HepG2 (cell line): ENCODE results near the gene NDUFAF8. TPM values are rescaled to one million over a fixed set of nuclear protein-coding genes. Genes with fewer than 3 reads are reported as not detected.

ENCODE experiments used
- ATAC-seq: fragments of 200-7000 bp; cut with Tn5 transposase; 3 replicates; pipeline ENCODE4 v1.9.1; 2020; ENCODE audit warnings: mild to moderate bottlenecking, moderate library complexity
- BruUV-seq: library from RNA; stranded (reverse); fragments of 400-500 nt; replicated peaks from 2 replicates; lab custom pipeline; 2021; lab: Mats Ljungman, UMichigan
- CTCF ChIA-PET: fragments of 300-600 bp; formaldehyde crosslinking; extraction: SDS; loops from one replicate; lab custom pipeline; 2021; ENCODE audit warnings: low total read pairs, inconsistent platforms, low intra/inter-chr PET ratio; lab: Yijun Ruan, JAX
- POLR2A ChIA-PET: fragments of 350-600 bp; sonication (Branson Sonifier 250); formaldehyde crosslinking; loops from one replicate; lab custom pipeline; 2020; ENCODE audit warnings: antibody characterized with exemption, inconsistent platforms; lab: Yijun Ruan, JAX
- DNase-seq: peaks from one replicate; pipeline ENCODE4 v3.0.0-alpha.2; 2015; ENCODE audit warnings: low spot score
- FAIRE-seq: peaks from 3 replicates; lab custom pipeline; 2011; peaks lifted over from hg19 to GRCh38; lab: Jason Lieb, UNC
- H2AFZ ChIP-seq: one replicate; pipeline ENCODE4 v1.6.1; 2011; ENCODE audit warnings: low read length, inconsistent platforms
- H3K27ac ChIP-seq: fragments of 300-600 bp; 3 replicates; pipeline ENCODE4 v1.8.0; 2011; ENCODE audit warnings: mixed run types, mild to moderate bottlenecking, mixed read lengths, low read length, inconsistent platforms; ENCODE audit not compliant: insufficient read depth; ENCODE audit errors: extremely low read length
- H3K27me3 ChIP-seq, 2 experiments: fragments of 200-600 bp in 1 of 2; 2 replicates in 1 of 2; 3 replicates in 1 of 2; pipeline versions ENCODE4 v1.6.0 to v1.8.0; 2011; ENCODE audit warnings: low read length in 2 of 2, mild to moderate bottlenecking in 2 of 2, moderate library complexity in 2 of 2, inconsistent platforms in 1 of 2; ENCODE audit not compliant: insufficient read depth in 2 of 2, control insufficient read depth in 1 of 2
- H3K36me3 ChIP-seq, 2 experiments: fragments of 200-600 bp in 1 of 2; replicated peaks in 1 of 2; 2 replicates in 1 of 2; 3 replicates in 1 of 2; pipeline versions ENCODE4 v1.5.1 to v1.8.0; 2011; ENCODE audit warnings: low read length in 2 of 2, inconsistent platforms in 1 of 2; ENCODE audit not compliant: insufficient read depth in 2 of 2, control insufficient read depth in 1 of 2
- H3K4me1 ChIP-seq: 2 replicates; pipeline ENCODE4 v1.5.1; 2012; ENCODE audit warnings: low read length, inconsistent platforms; ENCODE audit not compliant: insufficient read depth
- H3K4me2 ChIP-seq: 2 replicates; pipeline ENCODE4 v1.6.0; 2011; ENCODE audit warnings: low read depth, low read length, inconsistent platforms
- H3K4me3 ChIP-seq, 3 experiments: fragments of 200-600 bp in 1 of 3; sonication (generic), shearing (Covaris generic) in 1 of 3; replicated peaks in 1 of 3; 2 replicates each; pipeline ENCODE4 v1.5.1; 2011 to 2016; ENCODE audit warnings: low read length in 3 of 3, inconsistent platforms in 2 of 3, low read depth in 2 of 3, mild to moderate bottlenecking in 2 of 3, control low read depth in 1 of 3, mixed read lengths in 1 of 3; ENCODE audit not compliant: insufficient read depth in 1 of 3
- H3K79me2 ChIP-seq: one replicate; pipeline ENCODE4 v1.6.1; 2011; ENCODE audit warnings: low read length, inconsistent platforms; ENCODE audit not compliant: insufficient read depth
- H3K9ac ChIP-seq: 2 replicates; pipeline ENCODE4 v1.6.0; 2011; ENCODE audit warnings: mild to moderate bottlenecking, low read depth, low read length, inconsistent platforms; ENCODE audit not compliant: insufficient read depth
- H3K9me3 ChIP-seq: 2 replicates; pipeline ENCODE4 v1.5.1; 2012; ENCODE audit warnings: mild to moderate bottlenecking, low read length
- H4K20me1 ChIP-seq: 2 replicates; pipeline ENCODE4 v1.6.0; 2011; ENCODE audit warnings: inconsistent platforms, mild to moderate bottlenecking, low read length, moderate library complexity; ENCODE audit not compliant: insufficient read depth
- BHLHE40 ChIP-seq: IDR thresholded peaks from 2 replicates; pipeline ENCODE4 v1.6.1; 2011; ENCODE audit warnings: low read length, improper control_type of control experiment
- ERF ChIP-seq: IDR thresholded peaks from 2 replicates; pipeline ENCODE4 v1.6.1; 2018; ENCODE audit warnings: missing biosample characterization, missing genetic modification reagents
- NFKBIZ ChIP-seq: IDR thresholded peaks from 2 replicates; pipeline ENCODE4 v1.6.1; 2018; ENCODE audit warnings: missing genetic modification reagents, missing compliant biosample characterization
- NR0B2 ChIP-seq: sonication (generic); formaldehyde crosslinking; IDR thresholded peaks from 2 replicates; pipeline ENCODE4 v1.4.0; 2020; ENCODE audit warnings: mild to moderate bottlenecking, missing genetic modification reagents
- SIN3A ChIP-seq: IDR thresholded peaks from 2 replicates; pipeline ENCODE4 v1.6.1; 2011; ENCODE audit warnings: low read depth, mild to moderate bottlenecking, control low read depth, low read length, borderline replicate concordance
- XRCC5 ChIP-seq: fragments of 200-400 bp; formaldehyde crosslinking; optimal IDR thresholded peaks from 2 replicates; pipeline ENCODE3; 2017; ENCODE audit warnings: mild to moderate bottlenecking, low read length
- ZNF275 ChIP-seq: sonication (generic); formaldehyde crosslinking; IDR thresholded peaks from 2 replicates; pipeline ENCODE4 v1.8.0; 2022; ENCODE audit warnings: missing genetic modification reagents, mild to moderate bottlenecking, inconsistent platforms, borderline replicate concordance
- ZNF331 ChIP-seq: sonication (generic); formaldehyde crosslinking; IDR thresholded peaks from 2 replicates; pipeline ENCODE4 v1.4.0; 2020; ENCODE audit warnings: missing genetic modification reagents
- ZNF576 ChIP-seq: sonication (generic); formaldehyde crosslinking; IDR thresholded peaks from 2 replicates; pipeline ENCODE4 v1.4.0; 2020; ENCODE audit warnings: mild to moderate bottlenecking, missing genetic modification reagents
- ZNF615 ChIP-seq: sonication (generic); formaldehyde crosslinking; IDR thresholded peaks from 2 replicates; pipeline ENCODE4 v1.5.0; 2020; ENCODE audit warnings: mild to moderate bottlenecking, missing genetic modification reagents, borderline replicate concordance
- ZNF629 ChIP-seq: sonication (generic); formaldehyde crosslinking; conservative IDR thresholded peaks from 2 replicates; pipeline ENCODE4 v1.5.0; 2020; ENCODE audit warnings: missing genetic modification reagents
- ZNF687 ChIP-seq: sonication (generic); formaldehyde crosslinking; IDR thresholded peaks from 2 replicates; pipeline ENCODE4 v1.5.1; 2020; ENCODE audit warnings: mild to moderate bottlenecking, missing genetic modification reagents, moderate library complexity
- ZNF792 ChIP-seq: IDR thresholded peaks from 2 replicates; pipeline ENCODE4 v1.6.1; 2016
- ZSCAN31 ChIP-seq: sonication (generic); formaldehyde crosslinking; IDR thresholded peaks from 2 replicates; pipeline ENCODE4 v1.5.0; 2020; ENCODE audit warnings: low read depth, mild to moderate bottlenecking, missing genetic modification reagents
- WGBS: methylation state at CpG from one replicate; pipeline ENCODE4 v1.1.6; 2017; ENCODE audit warnings: low lambda C conversion rate; 5-methylcytosine and 5-hydroxymethylcytosine counted together
- in situ Hi-C: cut with HindIII; loops from 2 replicates; pipeline ENCODE4 v1.10.0; 2017; ENCODE audit warnings: low pct_unique_long_range_greater_than_20kb; ENCODE audit not compliant: extremely low pct_ligation_motif_present
- intact Hi-C: fragments of 100-400 bp; cut with micrococcal nuclease; formaldehyde crosslinking; loops from one replicate; pipeline ENCODE4 v1.10.0; 2022; ENCODE audit not compliant: unreplicated experiment
- polyA plus RNA-seq, 8 experiments: library from polyadenylated mRNA; depleted of rRNA in 3 of 8; stranded (reverse) in 7 of 8; unstranded in 1 of 8; fragments of >200 nt; fragmentation: Illumina TruSeq in 4 of 8; extraction: Trizol in 4 of 8; gene quantifications; 2 replicates each; pipeline versions ENCODE4 v1.2.1 to v1.2.3, GENCODE V29; 2011 to 2016; ENCODE audit warnings: low read depth in 4 of 8, missing spikeins in 1 of 8, mixed read lengths in 1 of 8; ENCODE audit not compliant: insufficient read depth in 1 of 8
- total RNA-seq, 5 experiments: library from RNA; depleted of rRNA; stranded (reverse); fragments of >200 nt; fragmentation: Illumina TruSeq; extraction: Trizol; gene quantifications; 2 replicates each; pipeline ENCODE4 v1.2.3, GENCODE V29; 2016; ENCODE audit warnings: low read depth in 1 of 5
- TF ChIP-seq, protein P1 (sequence below): sonication (generic); formaldehyde crosslinking; IDR thresholded peaks from 2 replicates; pipeline ENCODE4 v1.4.0; 2020; ENCODE audit warnings: missing genetic modification reagents

Gene NDUFAF8
- total and polyA plus RNA-seq, 2 of the 13 experiments (the other 11 are each of a cell fraction or from before 2014, with no cell fraction given) = 75.6 to 233 TPM

DNA sequence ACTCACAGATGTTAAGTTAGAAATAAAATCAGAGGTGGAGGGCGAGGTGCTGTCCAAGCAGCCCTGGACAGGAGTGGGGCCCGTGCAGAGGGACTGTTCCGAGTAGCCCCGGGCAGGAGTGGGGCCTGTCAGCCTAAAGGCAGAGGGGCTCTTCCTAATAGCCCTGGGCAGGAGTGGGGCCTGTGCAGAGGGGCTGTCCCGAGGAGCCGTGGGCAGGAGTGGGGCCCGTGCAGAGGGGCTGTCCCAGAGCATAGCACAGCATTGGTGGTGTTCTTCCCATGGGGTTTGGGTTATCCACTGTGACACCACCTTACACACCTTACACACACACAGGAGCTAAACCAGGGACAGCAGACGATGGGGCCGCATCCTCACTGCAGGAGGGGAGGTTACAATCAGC, 26.8 kb upstream of the NDUFAF8 start:
- Histone ChIP-seq H3K36me3 (peaks cover 9 to 25% of the 10 kb centered on the region in 2 experiments), H3K79me2 (no peaks in the 10 kb centered on the region), H3K9me3 (no peaks in the 10 kb centered on the region), H2AFZ (no peak overlapping the region), H3K9ac (no peak overlapping the region), H3K27ac (no peak overlapping the region), H3K4me3 (no peak overlapping the region), H3K27me3 (no peaks in the 10 kb centered on the region), H3K4me2 (no peak overlapping the region), H3K4me1 (no peaks in the 10 kb centered on the region), H4K20me1 (no peaks in the 10 kb centered on the region)
- POLR2A ChIA-PET = no interaction called here
- WGBS = 92% methylated on average over 9 of the region's 9 CpGs
- FAIRE-seq (no peak), DNase-seq (no peak), ATAC-seq (no peak)
- CTCF ChIA-PET = no interaction called here
- intact Hi-C loops (no loop called here), in situ Hi-C loops (no loop called here)
- TF ChIP-seq SIN3A (no peak), ZNF792 (CRISPR knock-in tag) (no peak), ZNF687 (CRISPR knock-in tag) (no peak), ZNF615 (CRISPR knock-in tag) (no peak), XRCC5 (no peak), NFKBIZ (CRISPR knock-in tag) (no peak), BHLHE40 (no peak), ZSCAN31 (CRISPR knock-in tag) (no peak), ZNF275 (CRISPR knock-in tag) (no peak), ZNF629 (CRISPR knock-in tag) (no peak), ZNF576 (CRISPR knock-in tag) (no peak), ERF (CRISPR knock-in tag) (no peak), ZNF331 (CRISPR knock-in tag) (no peak), NR0B2 (CRISPR knock-in tag) (no peak)
- TF ChIP-seq, protein P1, sequence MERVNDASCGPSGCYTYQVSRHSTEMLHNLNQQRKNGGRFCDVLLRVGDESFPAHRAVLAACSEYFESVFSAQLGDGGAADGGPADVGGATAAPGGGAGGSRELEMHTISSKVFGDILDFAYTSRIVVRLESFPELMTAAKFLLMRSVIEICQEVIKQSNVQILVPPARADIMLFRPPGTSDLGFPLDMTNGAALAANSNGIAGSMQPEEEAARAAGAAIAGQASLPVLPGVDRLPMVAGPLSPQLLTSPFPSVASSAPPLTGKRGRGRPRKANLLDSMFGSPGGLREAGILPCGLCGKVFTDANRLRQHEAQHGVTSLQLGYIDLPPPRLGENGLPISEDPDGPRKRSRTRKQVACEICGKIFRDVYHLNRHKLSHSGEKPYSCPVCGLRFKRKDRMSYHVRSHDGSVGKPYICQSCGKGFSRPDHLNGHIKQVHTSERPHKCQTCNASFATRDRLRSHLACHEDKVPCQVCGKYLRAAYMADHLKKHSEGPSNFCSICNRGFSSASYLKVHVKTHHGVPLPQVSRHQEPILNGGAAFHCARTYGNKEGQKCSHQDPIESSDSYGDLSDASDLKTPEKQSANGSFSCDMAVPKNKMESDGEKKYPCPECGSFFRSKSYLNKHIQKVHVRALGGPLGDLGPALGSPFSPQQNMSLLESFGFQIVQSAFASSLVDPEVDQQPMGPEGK (CRISPR knock-in tag) = no peak
- no TSS peak for BruUV-seq
